Stomach (tissue), 9 donors: ENCODE data around the gene SPARCL1. TPM values are rescaled to one million over a fixed set of nuclear protein-coding genes. Genes with fewer than 3 reads are reported as not detected.
A peak's percentile ranks its signal among the peaks of the same experiment; 100 is the strongest.

Experiments used
- DNase-seq, 2 donors: peaks; one replicate each; pipeline versions ENCODE4 v3.0.0 to v3.0.0-alpha.2; 2013 to 2019
- H3K27ac ChIP-seq, 5 donors: fragments of 200-600 bp in 4 of 5; sonication (generic) in 4 of 5; one replicate each; pipeline ENCODE4 v1.5.1; 2013 to 2019; ENCODE audit warnings: mild to moderate bottlenecking in 1 of 5, moderate library complexity in 1 of 5
- H3K27me3 ChIP-seq, 3 donors: fragments of 200-600 bp; sonication (generic); one replicate each; pipeline ENCODE4 v1.5.1; 2017 to 2019; ENCODE audit warnings: mixed run types in 1 of 3
- H3K36me3 ChIP-seq, 4 donors: fragments of 200-600 bp; sonication (generic); 1 replicate in 3 of 4; 2 replicates in 1 of 4; pipeline ENCODE4 v1.5.1; 2016 to 2019
- H3K4me1 ChIP-seq, 4 donors: fragments of 200-600 bp; sonication (generic); one replicate each; pipeline ENCODE4 v1.5.1; 2016 to 2019
- H3K4me3 ChIP-seq, 4 donors: fragments of 200-600 bp; sonication (generic) in 3 of 4; one replicate each; pipeline ENCODE4 v1.5.1; 2016 to 2019; ENCODE audit warnings: mild to moderate bottlenecking in 1 of 4
- H3K9me3 ChIP-seq, 4 donors: fragments of 200-600 bp; sonication (generic); one replicate each; pipeline ENCODE4 v1.5.1; 2016 to 2019
- CTCF ChIP-seq, 7 experiments: fragments of 450-650 bp in 4 of 7; fragments of 200-600 bp in 3 of 7; sonication (generic) in 3 of 7; IDR thresholded peaks; one replicate each; pipeline ENCODE4 v1.5.1; 2016 to 2019; ENCODE audit warnings: antibody characterized with exemption in 7 of 7, control low read depth in 2 of 7, mild to moderate bottlenecking in 1 of 7
- EP300 ChIP-seq: sonication (generic); formaldehyde crosslinking; IDR thresholded peaks from one replicate; pipeline ENCODE4 v1.6.1; 2017; ENCODE audit warnings: antibody characterized with exemption
- POLR2A ChIP-seq, 4 donors: fragments of 450-650 bp; IDR thresholded peaks; one replicate each; pipeline ENCODE4 v1.6.1; 2016; ENCODE audit warnings: antibody characterized with exemption in 4 of 4, control low read depth in 2 of 4, mild to moderate bottlenecking in 1 of 4, moderate library complexity in 1 of 4
- POLR2AphosphoS5 ChIP-seq, 3 donors: sonication (generic); formaldehyde crosslinking; IDR thresholded peaks; one replicate each; pipeline ENCODE4 v1.6.1; 2016; ENCODE audit warnings: antibody characterized with exemption in 3 of 3
- WGBS, 5 donors: extraction: QIAGEN DNeasy Blood & Tissue Kit in 3 of 5; methylation state at CpG; one replicate each; pipeline versions ENCODE4 v1.1.5 to v1.1.7; 2013 to 2018; 5-methylcytosine and 5-hydroxymethylcytosine counted together
- intact Hi-C: fragments of 100-400 bp; cut with DNase I; formaldehyde crosslinking; loops from one replicate; pipeline ENCODE4 v1.15.1; 2023; ENCODE audit warnings: low total_unique reads
- polyA plus RNA-seq, 3 donors: library from polyadenylated mRNA; stranded (reverse); fragments of 200-250 nt; gene quantifications; one replicate each; pipeline ENCODE4 v1.2.3, GENCODE V29; 2013
- total RNA-seq, 5 donors: library from RNA; depleted of rRNA; stranded (reverse); fragments of >200 nt; gene quantifications; one replicate each; pipeline versions ENCODE4 v1.1.0 to v1.2.3, GENCODE V29; 2014 to 2016
- donor health status: healthy with polysubstance abuse.
- donor health status: Bipolar disorder and iron deficiency.
- donor health status: healthy.

The SPARCL1 gene
- total and polyA plus RNA-seq, 8 donors = 36.9 to 710 (median 192) TPM

- WGBS, 5 donors = 67 to 78% (median 71%) methylated on average over 4 of the region's 4 CpGs
- TF ChIP-seq POLR2AphosphoS5 (IDR thresholded peaks at IDR 0.05) = no peak
- no peak for TF ChIP-seq CTCF (IDR thresholded peaks at IDR 0.05)
- no peak for TF ChIP-seq EP300
- no peak for TF ChIP-seq POLR2A (IDR thresholded peaks at IDR 0.05)
- Histone ChIP-seq H3K9me3 (no peaks in the 10 kb centered on the region), H3K4me1 (no peaks in the 10 kb centered on the region), H3K36me3 (no peaks in the 10 kb centered on the region), H3K27ac (no peak overlapping the region), H3K4me3 (no peak overlapping the region), H3K27me3 (no peaks in the 10 kb centered on the region)
- intact Hi-C loops = no loop called here
- DNase-seq = no peak
These were observed 36.6 kb upstream of the SPARCL1 start for GRCh38 chr4:87565746-87566145.

DNA sequence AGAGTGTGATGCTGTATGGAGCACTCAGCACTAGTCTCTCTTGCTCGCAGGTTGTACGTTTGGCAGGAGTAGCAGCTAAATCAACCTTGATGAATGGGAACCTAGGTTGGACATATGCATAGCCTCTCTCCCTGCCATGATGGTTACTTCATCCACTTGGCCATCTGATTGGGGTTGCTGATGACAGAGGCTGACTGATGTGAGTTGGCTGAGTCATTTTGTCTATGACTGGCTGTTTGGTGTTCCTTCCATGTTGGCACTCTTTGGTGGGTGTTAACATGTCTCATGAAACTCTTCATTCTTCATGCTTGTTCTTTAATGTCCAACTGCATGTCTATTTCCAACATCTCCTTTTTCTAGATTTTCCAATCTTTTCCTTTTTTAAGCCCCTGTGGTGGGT, 31.6 kb upstream of the SPARCL1 start:
- Histone ChIP-seq H3K4me1 (no peaks in the 10 kb centered on the region), H3K4me3 (no peak overlapping the region), H3K9me3 (no peaks in the 10 kb centered on the region), H3K36me3 (no peaks in the 10 kb centered on the region), H3K27ac (no peak overlapping the region), H3K27me3 (no peaks in the 10 kb centered on the region)
- WGBS, 5 donors = 93 to 100% (median 96%) methylated on average over 2 of the region's 2 CpGs
- no peak for TF ChIP-seq POLR2AphosphoS5 (IDR thresholded peaks at IDR 0.05)
- TF ChIP-seq CTCF (IDR thresholded peaks at IDR 0.05) = no peak
- TF ChIP-seq EP300 = no peak
- TF ChIP-seq POLR2A (IDR thresholded peaks at IDR 0.05) = no peak
- intact Hi-C loops = no loop called here
- no peak for DNase-seq

DNA sequence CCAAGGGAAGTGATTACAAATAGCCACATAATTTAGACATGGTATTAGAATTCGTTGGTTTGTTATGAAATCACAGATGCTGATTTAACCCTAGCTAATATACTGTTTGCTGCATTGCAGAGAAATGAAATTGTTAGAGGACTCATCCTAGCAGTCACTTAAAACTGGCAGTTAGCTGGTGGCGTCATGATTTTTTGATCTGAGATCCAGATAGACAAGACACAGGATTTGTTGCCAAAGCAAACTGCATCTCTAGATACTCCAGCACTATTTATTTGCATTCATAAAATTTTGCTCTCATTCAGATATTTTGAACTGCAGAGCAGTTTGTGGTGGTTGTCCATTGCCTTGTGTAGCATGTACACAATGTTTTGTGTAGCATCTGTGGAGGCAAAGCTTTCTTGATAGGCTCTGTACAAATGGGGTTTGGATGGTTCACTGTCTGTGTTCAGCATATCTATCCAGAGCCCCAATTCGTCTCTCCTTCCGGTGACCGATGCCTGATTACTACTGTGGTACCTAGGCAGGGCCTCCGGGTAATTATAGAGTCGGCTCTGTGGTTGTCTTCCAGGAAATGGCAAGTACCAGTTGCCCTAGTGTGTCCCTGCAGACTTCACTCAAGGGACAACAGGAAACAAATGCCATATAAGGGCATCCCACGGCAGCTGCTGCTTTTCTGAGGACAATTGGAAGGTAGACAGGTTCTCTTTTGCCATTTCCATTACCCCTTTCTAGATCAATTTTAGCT, 30.1 kb upstream of the SPARCL1 start:
- DNase-seq = peak; percentile 26 to 34
- no peaks in the 10 kb centered on the region for H3K4me1 ChIP-seq
- no peaks in the 10 kb centered on the region for H3K9me3 ChIP-seq
- WGBS, 5 donors = 41 to 60% (median 49%) methylated on average over 8 of the region's 8 CpGs
- no peaks in the 10 kb centered on the region for H3K27me3 ChIP-seq
- H3K27ac ChIP-seq = no peak overlapping the region
- no peaks in the 10 kb centered on the region for H3K36me3 ChIP-seq
- TF ChIP-seq POLR2AphosphoS5 (IDR thresholded peaks at IDR 0.05) (no peak), EP300 (no peak), POLR2A (IDR thresholded peaks at IDR 0.05) (no peak), CTCF (IDR thresholded peaks at IDR 0.05) (no peak)
- intact Hi-C loops = no loop called here
- H3K4me3 ChIP-seq = no peak overlapping the region

GRCh38 chr4:87557348-87557747, 28.2 kb upstream of the SPARCL1 start:
- WGBS, 5 donors = 38 to 67% (median 50%) methylated on average over 2 of the region's 2 CpGs
- Histone ChIP-seq H3K4me3 (no peak overlapping the region), H3K27me3 (no peaks in the 10 kb centered on the region), H3K36me3 (no peaks in the 10 kb centered on the region), H3K9me3 (no peaks in the 10 kb centered on the region), H3K27ac (no peak overlapping the region), H3K4me1 (no peaks in the 10 kb centered on the region)
- no peak for TF ChIP-seq EP300
- no peak for TF ChIP-seq POLR2A (IDR thresholded peaks at IDR 0.05)
- no peak for TF ChIP-seq CTCF (IDR thresholded peaks at IDR 0.05)
- no peak for TF ChIP-seq POLR2AphosphoS5 (IDR thresholded peaks at IDR 0.05)
- intact Hi-C loops = no loop called here
- DNase-seq = no peak
